HepG2 (cell line): ENCODE data around the gene NPBWR2. TPM values are rescaled to one million over a fixed set of nuclear protein-coding genes. Genes with fewer than 3 reads are reported as not detected.
A peak's percentile ranks its signal among the peaks of the same experiment; 100 is the strongest.

ENCODE experiments used
- AGO1 ChIP-seq: fragments of 200-400 bp; formaldehyde crosslinking; IDR thresholded peaks from 2 replicates; pipeline ENCODE4 v1.6.1; 2017; ENCODE audit warnings: mild to moderate bottlenecking, low read depth, low read length, moderate library complexity; ENCODE audit not compliant: poor library complexity, severe bottlenecking
- ATRX ChIP-seq: sonication (generic); formaldehyde crosslinking; IDR thresholded peaks from 2 replicates; pipeline ENCODE4 v1.4.0; 2020; ENCODE audit warnings: missing genetic modification reagents, borderline replicate concordance
- BATF2 ChIP-seq: sonication (generic); formaldehyde crosslinking; IDR thresholded peaks from 2 replicates; pipeline ENCODE4 v1.8.0; 2022; ENCODE audit warnings: mild to moderate bottlenecking, missing genetic modification reagents, moderate library complexity
- CEBPB ChIP-seq: IDR thresholded peaks from 2 replicates; pipeline ENCODE4 v1.6.1; 2011; ENCODE audit warnings: low read depth, low read length, improper control_type of control experiment, borderline replicate concordance
- DBP ChIP-seq: sonication (generic); formaldehyde crosslinking; IDR thresholded peaks from 2 replicates; pipeline ENCODE4 v1.4.0; 2020; ENCODE audit warnings: missing genetic modification reagents; ENCODE audit errors: not compliant biosample characterization
- FOXC1 ChIP-seq: sonication (generic); formaldehyde crosslinking; IDR thresholded peaks from 2 replicates; pipeline ENCODE4 v1.8.0; 2022; ENCODE audit warnings: mild to moderate bottlenecking, missing genetic modification reagents, borderline replicate concordance
- FOXJ3 ChIP-seq: sonication (generic); formaldehyde crosslinking; IDR thresholded peaks from 2 replicates; pipeline ENCODE4 v1.4.0; 2020; ENCODE audit warnings: missing genetic modification reagents, mild to moderate bottlenecking, borderline replicate concordance
- HCFC1 ChIP-seq: fragments of 150-350 bp; IDR thresholded peaks from 2 replicates; pipeline ENCODE4 v1.6.1; 2014; ENCODE audit warnings: low read depth, low read length
- HNRNPH1 ChIP-seq: fragments of 200-400 bp; formaldehyde crosslinking; optimal IDR thresholded peaks from 2 replicates; pipeline ENCODE3; 2017; ENCODE audit warnings: mild to moderate bottlenecking, low read depth, low read length
- HOXA7 ChIP-seq: sonication (generic); formaldehyde crosslinking; IDR thresholded peaks from 2 replicates; pipeline ENCODE4 v1.8.1; 2022; ENCODE audit warnings: mild to moderate bottlenecking, missing genetic modification reagents, moderate library complexity
- KLF9 ChIP-seq: IDR thresholded peaks from 2 replicates; pipeline ENCODE4 v1.6.1; 2016; ENCODE audit warnings: low read depth
- KMT2B ChIP-seq: IDR thresholded peaks from 2 replicates; pipeline ENCODE4 v1.6.1; 2016; ENCODE audit warnings: missing genetic modification reagents, missing compliant biosample characterization
- NFRKB ChIP-seq: fragments of 450-650 bp; IDR thresholded peaks from 2 replicates; pipeline ENCODE4 v1.6.1; 2017
- PCBP1 ChIP-seq: fragments of 200-400 bp; formaldehyde crosslinking; IDR thresholded peaks from 2 replicates; pipeline ENCODE4 v1.6.1; 2017; ENCODE audit warnings: mild to moderate bottlenecking, low read depth, low read length, borderline replicate concordance
- RNF2 ChIP-seq: fragments of 450-650 bp; conservative IDR thresholded peaks from 2 replicates; pipeline ENCODE4 v1.6.1; 2016; ENCODE audit warnings: low read depth
- SNAPC2 ChIP-seq: sonication (generic); formaldehyde crosslinking; IDR thresholded peaks from 2 replicates; pipeline ENCODE4 v1.8.1; 2022; ENCODE audit warnings: mild to moderate bottlenecking, missing genetic modification reagents
- STAG1 ChIP-seq: sonication (generic); formaldehyde crosslinking; IDR thresholded peaks from 2 replicates; pipeline ENCODE4 v1.4.0; 2020; ENCODE audit warnings: missing genetic modification reagents
- ZBTB42 ChIP-seq: sonication (generic); formaldehyde crosslinking; IDR thresholded peaks from 2 replicates; pipeline ENCODE4 v1.5.0; 2020; ENCODE audit warnings: mild to moderate bottlenecking, missing genetic modification reagents
- ZNF224 ChIP-seq: sonication (generic); formaldehyde crosslinking; IDR thresholded peaks from 2 replicates; pipeline ENCODE4 v1.5.0; 2020; ENCODE audit warnings: mild to moderate bottlenecking, missing genetic modification reagents
- ZNF274 ChIP-seq: sonication (generic); formaldehyde crosslinking; IDR thresholded peaks from 2 replicates; pipeline ENCODE4 v1.5.1; 2020; ENCODE audit warnings: mild to moderate bottlenecking, missing genetic modification reagents
- ZNF451 ChIP-seq: sonication (generic); formaldehyde crosslinking; IDR thresholded peaks from 2 replicates; pipeline ENCODE4 v1.5.0; 2020; ENCODE audit warnings: mild to moderate bottlenecking, missing genetic modification reagents
- ZNF598 ChIP-seq: sonication (generic); formaldehyde crosslinking; IDR thresholded peaks from 2 replicates; pipeline ENCODE4 v1.5.1; 2020; ENCODE audit warnings: mild to moderate bottlenecking, missing genetic modification reagents, borderline replicate concordance
- ZNF768 ChIP-seq: sonication (generic); formaldehyde crosslinking; IDR thresholded peaks from 2 replicates; pipeline ENCODE4 v1.4.0; 2020; ENCODE audit warnings: missing genetic modification reagents
- ZSCAN12 ChIP-seq: sonication (generic); formaldehyde crosslinking; IDR thresholded peaks from 2 replicates; pipeline ENCODE4 v1.9.0; 2021; ENCODE audit warnings: mild to moderate bottlenecking, missing genetic modification reagents
- polyA plus RNA-seq, 8 experiments: library from polyadenylated mRNA; depleted of rRNA in 3 of 8; stranded (reverse) in 7 of 8; unstranded in 1 of 8; fragments of >200 nt; fragmentation: Illumina TruSeq in 4 of 8; extraction: Trizol in 4 of 8; gene quantifications; 2 replicates each; pipeline versions ENCODE4 v1.2.1 to v1.2.3, GENCODE V29; 2011 to 2016; ENCODE audit warnings: low read depth in 4 of 8, missing spikeins in 1 of 8, mixed read lengths in 1 of 8; ENCODE audit not compliant: insufficient read depth in 1 of 8
- total RNA-seq, 5 experiments: library from RNA; depleted of rRNA; stranded (reverse); fragments of >200 nt; fragmentation: Illumina TruSeq; extraction: Trizol; gene quantifications; 2 replicates each; pipeline ENCODE4 v1.2.3, GENCODE V29; 2016; ENCODE audit warnings: low read depth in 1 of 5
- TF ChIP-seq, protein P1 (sequence below): sonication (generic); formaldehyde crosslinking; IDR thresholded peaks from 2 replicates; pipeline ENCODE4 v1.4.0; 2020; ENCODE audit warnings: missing genetic modification reagents, borderline replicate concordance

The NPBWR2 gene
- total and polyA plus RNA-seq, 2 of the 13 experiments (the other 11 are each of a cell fraction or from before 2014, with no cell fraction given) = not detected

DNA sequence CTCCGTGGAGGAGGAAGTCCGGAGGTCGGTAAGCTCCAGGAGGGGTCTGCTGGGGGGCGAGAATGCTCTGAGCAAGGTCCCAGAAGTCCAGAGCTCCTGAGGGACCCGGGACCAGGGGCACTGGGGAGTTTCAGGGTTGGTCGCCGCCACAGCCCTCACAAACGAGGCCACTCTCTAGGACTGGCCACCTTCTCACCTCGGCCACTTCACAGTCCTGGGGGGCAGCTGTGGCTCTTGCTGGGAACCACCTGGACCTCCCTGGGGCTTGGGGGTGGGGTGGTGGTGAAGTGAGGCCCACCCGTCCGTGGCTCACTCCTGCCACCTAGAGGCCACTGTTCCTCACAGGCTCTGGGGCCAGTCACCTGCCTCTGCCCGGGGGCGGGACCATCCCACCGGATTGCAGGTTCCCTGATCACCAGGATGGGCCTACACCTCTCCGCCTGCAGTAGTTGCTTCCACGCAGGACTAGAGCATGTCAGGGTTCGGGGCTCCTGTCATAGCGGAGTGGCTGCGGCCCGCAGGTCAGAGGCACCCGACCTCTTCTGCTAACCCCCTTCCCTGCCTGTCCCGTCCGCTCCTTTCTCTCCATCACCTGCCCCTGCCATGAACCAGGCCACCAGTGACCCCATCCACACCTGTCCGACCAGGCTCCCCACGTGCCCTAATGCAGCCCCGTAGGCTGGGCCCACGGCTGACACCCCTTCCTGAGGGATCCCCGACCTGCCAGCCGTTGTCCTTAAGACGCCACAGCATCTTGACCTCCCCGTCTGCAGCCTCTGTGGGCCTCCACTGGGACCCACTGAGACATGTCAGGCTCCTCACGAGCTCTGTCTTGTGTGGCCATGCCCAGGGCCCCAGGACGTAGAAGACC lies 49.5 kb downstream of the NPBWR2 start (continued):
- TF ChIP-seq DBP (CRISPR knock-in tag) (no peak), ZNF598 (CRISPR knock-in tag) (no peak), AGO1 (peak; percentile 59), KMT2B (no peak; the same call in 1 of the 2 replicates), SNAPC2 (CRISPR knock-in tag) (no peak), ATRX (CRISPR knock-in tag) (no peak), CEBPB (no peak), PCBP1 (peak; percentile 86; the same call in 1 of the 2 replicates), ZBTB42 (CRISPR knock-in tag) (0 out of 2 replicates have a peak, but pooled peaks have one; percentile 4), ZNF274 (CRISPR knock-in tag) (0 out of 2 replicates have a peak, but pooled peaks have one; percentile 3), HOXA7 (CRISPR knock-in tag) (no peak), ZNF451 (CRISPR knock-in tag) (0 out of 2 replicates have a peak, but pooled peaks have one; percentile 71), FOXJ3 (CRISPR knock-in tag) (no peak), HNRNPH1 (no peak), HCFC1 (no peak), BATF2 (CRISPR knock-in tag) (no peak), NFRKB (no peak), ZNF224 (peak; percentile 28; the same call in 1 of the 2 replicates), RNF2 (no peak), KLF9 (peak; percentile 22; the same call in 1 of the 2 replicates), ZSCAN12 (0 out of 2 replicates have a peak, but pooled peaks have one; percentile 24), STAG1 (CRISPR knock-in tag) (peak; percentile 96), ZNF768 (CRISPR knock-in tag) (0 out of 2 replicates have a peak, but pooled peaks have one; percentile 43), FOXC1 (CRISPR knock-in tag) (no peak)
- TF ChIP-seq, protein P1, sequence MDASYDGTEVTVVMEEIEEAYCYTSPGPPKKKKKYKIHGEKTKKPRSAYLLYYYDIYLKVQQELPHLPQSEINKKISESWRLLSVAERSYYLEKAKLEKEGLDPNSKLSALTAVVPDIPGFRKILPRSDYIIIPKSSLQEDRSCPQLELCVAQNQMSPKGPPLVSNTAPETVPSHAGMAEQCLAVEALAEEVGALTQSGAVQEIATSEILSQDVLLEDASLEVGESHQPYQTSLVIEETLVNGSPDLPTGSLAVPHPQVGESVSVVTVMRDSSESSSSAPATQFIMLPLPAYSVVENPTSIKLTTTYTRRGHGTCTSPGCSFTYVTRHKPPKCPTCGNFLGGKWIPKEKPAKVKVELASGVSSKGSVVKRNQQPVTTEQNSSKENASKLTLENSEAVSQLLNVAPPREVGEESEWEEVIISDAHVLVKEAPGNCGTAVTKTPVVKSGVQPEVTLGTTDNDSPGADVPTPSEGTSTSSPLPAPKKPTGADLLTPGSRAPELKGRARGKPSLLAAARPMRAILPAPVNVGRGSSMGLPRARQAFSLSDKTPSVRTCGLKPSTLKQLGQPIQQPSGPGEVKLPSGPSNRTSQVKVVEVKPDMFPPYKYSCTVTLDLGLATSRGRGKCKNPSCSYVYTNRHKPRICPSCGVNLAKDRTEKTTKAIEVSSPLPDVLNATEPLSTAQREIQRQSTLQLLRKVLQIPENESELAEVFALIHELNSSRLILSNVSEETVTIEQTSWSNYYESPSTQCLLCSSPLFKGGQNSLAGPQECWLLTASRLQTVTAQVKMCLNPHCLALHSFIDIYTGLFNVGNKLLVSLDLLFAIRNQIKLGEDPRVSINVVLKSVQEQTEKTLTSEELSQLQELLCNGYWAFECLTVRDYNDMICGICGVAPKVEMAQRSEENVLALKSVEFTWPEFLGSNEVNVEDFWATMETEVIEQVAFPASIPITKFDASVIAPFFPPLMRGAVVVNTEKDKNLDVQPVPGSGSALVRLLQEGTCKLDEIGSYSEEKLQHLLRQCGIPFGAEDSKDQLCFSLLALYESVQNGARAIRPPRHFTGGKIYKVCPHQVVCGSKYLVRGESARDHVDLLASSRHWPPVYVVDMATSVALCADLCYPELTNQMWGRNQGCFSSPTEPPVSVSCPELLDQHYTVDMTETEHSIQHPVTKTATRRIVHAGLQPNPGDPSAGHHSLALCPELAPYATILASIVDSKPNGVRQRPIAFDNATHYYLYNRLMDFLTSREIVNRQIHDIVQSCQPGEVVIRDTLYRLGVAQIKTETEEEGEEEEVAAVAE (CRISPR knock-in tag) = 0 out of 2 replicates have a peak, but pooled peaks have one; percentile 30
